ENCODE measurements around the gene ERBB3. TPM values are rescaled to one million over a fixed set of nuclear protein-coding genes. Genes with fewer than 3 reads are reported as not detected.

ERBB3 gene
- total and polyA plus RNA-seq, 2 of the 8 experiments (the other 6 are each of a cell fraction or from before 2014, with no cell fraction given): 33.9 to 52.4 TPM

DNA sequence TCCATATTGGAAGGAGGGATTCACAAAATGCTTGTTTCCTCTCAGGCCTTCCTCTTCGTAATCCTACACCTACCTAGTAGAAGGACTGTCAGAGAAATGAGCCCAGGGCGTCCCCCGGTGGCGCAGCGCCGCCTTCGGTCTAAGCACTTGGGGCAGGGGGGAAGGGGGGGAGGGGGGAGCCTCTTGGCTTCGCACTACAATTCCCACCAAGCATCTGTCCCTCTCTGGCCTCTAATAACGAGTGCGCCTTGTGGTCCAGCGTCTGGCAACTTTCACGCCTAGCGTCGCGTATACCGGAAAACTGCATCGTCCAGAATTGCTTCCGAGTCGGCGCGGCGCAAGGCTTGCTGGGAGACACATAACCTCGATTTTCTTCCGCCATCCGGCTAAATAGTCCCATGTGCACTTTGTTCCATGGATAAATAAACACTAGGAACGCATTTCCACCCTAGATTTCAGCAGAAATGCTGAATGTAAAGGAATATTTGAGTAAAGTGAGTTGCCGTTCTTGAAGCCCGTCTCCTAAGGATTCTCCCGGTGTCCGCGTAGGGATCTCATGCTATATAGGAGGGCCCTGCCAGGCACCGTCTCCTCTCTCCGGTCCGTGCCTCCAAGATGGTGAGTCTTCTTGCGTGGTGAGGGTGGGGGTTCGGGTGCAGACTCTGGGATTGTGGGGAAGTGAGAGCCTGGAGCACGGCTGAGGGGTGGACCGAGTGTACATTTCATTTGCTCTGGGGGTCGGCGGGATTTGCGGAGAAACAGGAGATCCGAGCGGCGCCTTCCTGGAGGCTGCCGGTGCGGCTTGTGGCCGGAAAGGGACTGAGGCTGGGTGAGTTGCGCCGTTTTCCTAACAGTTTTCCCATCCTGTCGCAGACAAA lies 38.2 kb upstream of the ERBB3 start, which contains the start of gene RPS26 (continued):
- TF ChIP-seq, protein P1, sequence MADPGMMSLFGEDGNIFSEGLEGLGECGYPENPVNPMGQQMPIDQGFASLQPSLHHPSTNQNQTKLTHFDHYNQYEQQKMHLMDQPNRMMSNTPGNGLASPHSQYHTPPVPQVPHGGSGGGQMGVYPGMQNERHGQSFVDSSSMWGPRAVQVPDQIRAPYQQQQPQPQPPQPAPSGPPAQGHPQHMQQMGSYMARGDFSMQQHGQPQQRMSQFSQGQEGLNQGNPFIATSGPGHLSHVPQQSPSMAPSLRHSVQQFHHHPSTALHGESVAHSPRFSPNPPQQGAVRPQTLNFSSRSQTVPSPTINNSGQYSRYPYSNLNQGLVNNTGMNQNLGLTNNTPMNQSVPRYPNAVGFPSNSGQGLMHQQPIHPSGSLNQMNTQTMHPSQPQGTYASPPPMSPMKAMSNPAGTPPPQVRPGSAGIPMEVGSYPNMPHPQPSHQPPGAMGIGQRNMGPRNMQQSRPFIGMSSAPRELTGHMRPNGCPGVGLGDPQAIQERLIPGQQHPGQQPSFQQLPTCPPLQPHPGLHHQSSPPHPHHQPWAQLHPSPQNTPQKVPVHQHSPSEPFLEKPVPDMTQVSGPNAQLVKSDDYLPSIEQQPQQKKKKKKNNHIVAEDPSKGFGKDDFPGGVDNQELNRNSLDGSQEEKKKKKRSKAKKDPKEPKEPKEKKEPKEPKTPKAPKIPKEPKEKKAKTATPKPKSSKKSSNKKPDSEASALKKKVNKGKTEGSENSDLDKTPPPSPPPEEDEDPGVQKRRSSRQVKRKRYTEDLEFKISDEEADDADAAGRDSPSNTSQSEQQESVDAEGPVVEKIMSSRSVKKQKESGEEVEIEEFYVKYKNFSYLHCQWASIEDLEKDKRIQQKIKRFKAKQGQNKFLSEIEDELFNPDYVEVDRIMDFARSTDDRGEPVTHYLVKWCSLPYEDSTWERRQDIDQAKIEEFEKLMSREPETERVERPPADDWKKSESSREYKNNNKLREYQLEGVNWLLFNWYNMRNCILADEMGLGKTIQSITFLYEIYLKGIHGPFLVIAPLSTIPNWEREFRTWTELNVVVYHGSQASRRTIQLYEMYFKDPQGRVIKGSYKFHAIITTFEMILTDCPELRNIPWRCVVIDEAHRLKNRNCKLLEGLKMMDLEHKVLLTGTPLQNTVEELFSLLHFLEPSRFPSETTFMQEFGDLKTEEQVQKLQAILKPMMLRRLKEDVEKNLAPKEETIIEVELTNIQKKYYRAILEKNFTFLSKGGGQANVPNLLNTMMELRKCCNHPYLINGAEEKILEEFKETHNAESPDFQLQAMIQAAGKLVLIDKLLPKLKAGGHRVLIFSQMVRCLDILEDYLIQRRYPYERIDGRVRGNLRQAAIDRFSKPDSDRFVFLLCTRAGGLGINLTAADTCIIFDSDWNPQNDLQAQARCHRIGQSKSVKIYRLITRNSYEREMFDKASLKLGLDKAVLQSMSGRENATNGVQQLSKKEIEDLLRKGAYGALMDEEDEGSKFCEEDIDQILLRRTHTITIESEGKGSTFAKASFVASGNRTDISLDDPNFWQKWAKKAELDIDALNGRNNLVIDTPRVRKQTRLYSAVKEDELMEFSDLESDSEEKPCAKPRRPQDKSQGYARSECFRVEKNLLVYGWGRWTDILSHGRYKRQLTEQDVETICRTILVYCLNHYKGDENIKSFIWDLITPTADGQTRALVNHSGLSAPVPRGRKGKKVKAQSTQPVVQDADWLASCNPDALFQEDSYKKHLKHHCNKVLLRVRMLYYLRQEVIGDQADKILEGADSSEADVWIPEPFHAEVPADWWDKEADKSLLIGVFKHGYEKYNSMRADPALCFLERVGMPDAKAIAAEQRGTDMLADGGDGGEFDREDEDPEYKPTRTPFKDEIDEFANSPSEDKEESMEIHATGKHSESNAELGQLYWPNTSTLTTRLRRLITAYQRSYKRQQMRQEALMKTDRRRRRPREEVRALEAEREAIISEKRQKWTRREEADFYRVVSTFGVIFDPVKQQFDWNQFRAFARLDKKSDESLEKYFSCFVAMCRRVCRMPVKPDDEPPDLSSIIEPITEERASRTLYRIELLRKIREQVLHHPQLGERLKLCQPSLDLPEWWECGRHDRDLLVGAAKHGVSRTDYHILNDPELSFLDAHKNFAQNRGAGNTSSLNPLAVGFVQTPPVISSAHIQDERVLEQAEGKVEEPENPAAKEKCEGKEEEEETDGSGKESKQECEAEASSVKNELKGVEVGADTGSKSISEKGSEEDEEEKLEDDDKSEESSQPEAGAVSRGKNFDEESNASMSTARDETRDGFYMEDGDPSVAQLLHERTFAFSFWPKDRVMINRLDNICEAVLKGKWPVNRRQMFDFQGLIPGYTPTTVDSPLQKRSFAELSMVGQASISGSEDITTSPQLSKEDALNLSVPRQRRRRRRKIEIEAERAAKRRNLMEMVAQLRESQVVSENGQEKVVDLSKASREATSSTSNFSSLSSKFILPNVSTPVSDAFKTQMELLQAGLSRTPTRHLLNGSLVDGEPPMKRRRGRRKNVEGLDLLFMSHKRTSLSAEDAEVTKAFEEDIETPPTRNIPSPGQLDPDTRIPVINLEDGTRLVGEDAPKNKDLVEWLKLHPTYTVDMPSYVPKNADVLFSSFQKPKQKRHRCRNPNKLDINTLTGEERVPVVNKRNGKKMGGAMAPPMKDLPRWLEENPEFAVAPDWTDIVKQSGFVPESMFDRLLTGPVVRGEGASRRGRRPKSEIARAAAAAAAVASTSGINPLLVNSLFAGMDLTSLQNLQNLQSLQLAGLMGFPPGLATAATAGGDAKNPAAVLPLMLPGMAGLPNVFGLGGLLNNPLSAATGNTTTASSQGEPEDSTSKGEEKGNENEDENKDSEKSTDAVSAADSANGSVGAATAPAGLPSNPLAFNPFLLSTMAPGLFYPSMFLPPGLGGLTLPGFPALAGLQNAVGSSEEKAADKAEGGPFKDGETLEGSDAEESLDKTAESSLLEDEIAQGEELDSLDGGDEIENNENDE (IDR thresholded peaks at IDR 0.05; ENCODE audit: insufficient replicate concordance, low read length): no peak
- TF ChIP-seq CREB1 (IDR thresholded peaks at IDR 0.05): peak; percentile 93
- peak; percentile 70 for TF ChIP-seq SIX5 (IDR thresholded peaks at IDR 0.05; ENCODE audit: low read depth, low read length)
- TF ChIP-seq BCL11A (IDR thresholded peaks at IDR 0.05; ENCODE audit: low read depth in 2 of 2, low read length in 2 of 2): no peak
- TF ChIP-seq TAF1 (IDR thresholded peaks at IDR 0.05; ENCODE audit: low read depth, low read length): peak; percentile 98
- TF ChIP-seq HDAC2 (IDR thresholded peaks at IDR 0.05; ENCODE audit: borderline replicate concordance in 1 of 2, low read depth in 2 of 2, low read length in 2 of 2): peak in 1 of 2 experiments; percentile 14; a peak in 1 of 4 replicates
- peak; percentile 98 to 99 for TF ChIP-seq POLR2A (IDR thresholded peaks at IDR 0.05; ENCODE audit: control extremely low read depth in 1 of 2, low read depth in 2 of 2, low read length in 2 of 2)
- TF ChIP-seq CHD2 (IDR thresholded peaks at IDR 0.05; ENCODE audit: low read length): peak; percentile 94
- peak; percentile 81 for TF ChIP-seq SP4 (IDR thresholded peaks at IDR 0.05; ENCODE audit: low read length)
- no peak for TF ChIP-seq SUZ12 (IDR thresholded peaks at IDR 0.05; ENCODE audit: low read length)
- TF ChIP-seq EZH2 (IDR thresholded peaks at IDR 0.05; ENCODE audit: low read depth, low read length, severe bottlenecking): no peak

Data from H1 (cell line).